WTC11 (cell line): ENCODE data around the gene KCND1. TPM values are rescaled to one million over a fixed set of nuclear protein-coding genes. Genes with fewer than 3 reads are reported as not detected.

ENCODE experiments used
- ATAC-seq: fragments of 200-7000 bp; cut with Tn5 transposase; 2 replicates; pipeline ENCODE4 v1.10.0; 2021; ENCODE audit warnings: mild to moderate bottlenecking, moderate library complexity
- Bru-seq: library from RNA; stranded (reverse); fragments of 400-500 nt; gene quantifications from one replicate; lab custom pipeline; 2021; lab: Mats Ljungman, UMichigan
- CTCF ChIA-PET: fragments of 300-600 bp; sonication (Branson Sonifier 250); formaldehyde crosslinking; loops from one replicate; lab custom pipeline; 2021; ENCODE audit warnings: antibody characterized with exemption; lab: Charles Lee
- POLR2A ChIA-PET: fragments of 350-600 bp; sonication (Branson Sonifier 250); formaldehyde crosslinking; loops from one replicate; lab custom pipeline; 2021; ENCODE audit warnings: antibody characterized with exemption; lab: Charles Lee
- DNase-seq: peaks from one replicate; pipeline ENCODE4 v3.0.0; 2021; ENCODE audit warnings: low spot score
- H3K27ac Mint-ChIP-seq: 2 replicates; pipeline ENCODE4 v1.8.0; 2021; ENCODE audit warnings: mixed read lengths
- H3K27me3 Mint-ChIP-seq: 2 replicates; pipeline ENCODE4 v1.8.0; 2021; ENCODE audit warnings: low read depth, mild to moderate bottlenecking, moderate library complexity, mixed read lengths
- H3K36me3 Mint-ChIP-seq: 2 replicates; pipeline ENCODE4 v1.8.0; 2021; ENCODE audit warnings: mixed read lengths
- H3K4me1 Mint-ChIP-seq: 2 replicates; pipeline ENCODE4 v1.8.0; 2022; ENCODE audit warnings: mixed read lengths
- H3K4me3 Mint-ChIP-seq: 2 replicates; pipeline ENCODE4 v1.8.0; 2021; ENCODE audit warnings: mild to moderate bottlenecking, moderate library complexity, mixed read lengths
- H3K9me3 Mint-ChIP-seq: 2 replicates; pipeline ENCODE4 v1.8.0; 2021; ENCODE audit warnings: mixed read lengths
- ATF1 ChIP-seq: sonication (generic); formaldehyde crosslinking; IDR thresholded peaks from 2 replicates; pipeline ENCODE4 v1.8.1; 2023; ENCODE audit warnings: mild to moderate bottlenecking, moderate library complexity, missing genetic modification reagents
- CBFB ChIP-seq: sonication (generic); formaldehyde crosslinking; IDR thresholded peaks from 2 replicates; pipeline ENCODE4 v1.8.1; 2022; ENCODE audit warnings: mild to moderate bottlenecking, low read depth, missing genetic modification reagents
- ELF4 ChIP-seq: sonication (generic); formaldehyde crosslinking; IDR thresholded peaks from 2 replicates; pipeline ENCODE4 v1.8.1; 2022; ENCODE audit warnings: low read depth, mild to moderate bottlenecking, moderate library complexity, missing genetic modification reagents
- EMX1 ChIP-seq: fragments of 250-450 bp; sonication (Bioruptor Pico); IDR thresholded peaks from 2 replicates; pipeline ENCODE4 v1.8.0; 2021; ENCODE audit warnings: mild to moderate bottlenecking
- FOXJ3 ChIP-seq: sonication (generic); formaldehyde crosslinking; IDR thresholded peaks from 2 replicates; pipeline ENCODE4 v1.9.0; 2021; ENCODE audit warnings: missing genetic modification reagents, mild to moderate bottlenecking, borderline replicate concordance
- GABPB1 ChIP-seq: sonication (generic); formaldehyde crosslinking; IDR thresholded peaks from 2 replicates; pipeline ENCODE4 v1.8.1; 2023; ENCODE audit warnings: mild to moderate bottlenecking, missing genetic modification reagents
- GTF2I ChIP-seq: fragments of 250-450 bp; sonication (Bioruptor Pico); conservative IDR thresholded peaks from 2 replicates; pipeline ENCODE4 v1.4.0; 2021; ENCODE audit warnings: mild to moderate bottlenecking
- JUN ChIP-seq: sonication (generic); formaldehyde crosslinking; IDR thresholded peaks from 2 replicates; pipeline ENCODE4 v1.8.0; 2023; ENCODE audit warnings: mild to moderate bottlenecking, missing genetic modification reagents
- MXD4 ChIP-seq: fragments of 250-450 bp; sonication (Bioruptor Pico); IDR thresholded peaks from 2 replicates; pipeline ENCODE4 v1.8.0; 2021; ENCODE audit warnings: mild to moderate bottlenecking, moderate library complexity, borderline replicate concordance
- NFATC4 ChIP-seq: fragments of 250-450 bp; sonication (Bioruptor Pico); IDR thresholded peaks from 2 replicates; pipeline ENCODE4 v1.9.0; 2021; ENCODE audit warnings: mild to moderate bottlenecking
- NR3C1 ChIP-seq: sonication (generic); formaldehyde crosslinking; conservative IDR thresholded peaks from 2 replicates; pipeline ENCODE4 v1.8.1; 2023; ENCODE audit warnings: low read depth, mild to moderate bottlenecking, missing genetic modification reagents
- OVOL2 ChIP-seq: fragments of 250-450 bp; sonication (Bioruptor Pico); IDR thresholded peaks from 2 replicates; pipeline ENCODE4 v1.9.0; 2021; ENCODE audit warnings: mild to moderate bottlenecking, borderline replicate concordance
- TEAD1 ChIP-seq: sonication (generic); formaldehyde crosslinking; IDR thresholded peaks from 2 replicates; pipeline ENCODE4 v1.8.0; 2022; ENCODE audit warnings: mild to moderate bottlenecking, missing genetic modification reagents
- ZNF671 ChIP-seq: fragments of 250-450 bp; sonication (Bioruptor Pico); IDR thresholded peaks from 2 replicates; pipeline ENCODE4 v1.8.0; 2021; ENCODE audit warnings: mild to moderate bottlenecking
- long read RNA-seq, 3 experiments: library from RNA in 1 of 3; library from capped mRNA in 1 of 3; library from polyadenylated mRNA in 1 of 3; unstranded in 2 of 3; stranded (forward) in 1 of 3; transcript quantifications; one replicate each; pipeline ENCODE4 v2.0.0, GENCODE V29; 2021
- total RNA-seq: library from RNA; stranded (reverse); gene quantifications from 3 replicates; pipeline ENCODE4 v1.2.3, GENCODE V29; 2021
- TF ChIP-seq, protein P1 (sequence below): fragments of 250-450 bp; sonication (Bioruptor Pico); IDR thresholded peaks from 2 replicates; pipeline ENCODE4 v1.9.0; 2021; ENCODE audit warnings: mild to moderate bottlenecking
- TF ChIP-seq, protein P2 (sequence below): fragments of 250-450 bp; sonication (Bioruptor Pico); IDR thresholded peaks from 2 replicates; pipeline ENCODE4 v1.9.0; 2021; ENCODE audit warnings: mild to moderate bottlenecking
- TF ChIP-seq, protein P3 (sequence below): fragments of 250-450 bp; sonication (Bioruptor Pico); conservative IDR thresholded peaks from 2 replicates; pipeline ENCODE4 v1.9.0; 2021; ENCODE audit warnings: mild to moderate bottlenecking
- TF ChIP-seq, protein P4 (sequence below): sonication (generic); formaldehyde crosslinking; IDR thresholded peaks from 2 replicates; pipeline ENCODE4 v1.8.1; 2022; ENCODE audit warnings: missing genetic modification reagents, borderline replicate concordance

KCND1 gene
- total RNA-seq (4.9 to 5.4 TPM (median 5.2 TPM) in 3 replicates), Bru-seq, nascent RNA (percentile 36 among the genes with signal in this experiment)
- long read RNA-seq, experiment 1, full-length matches to known transcripts = 18 of 29 reads
- long read RNA-seq, experiment 1, partial matches to known transcripts = 2 of 29 reads
- long read RNA-seq, experiment 1, other reads (novel, unspliced or antisense) = 9 of 29 reads
- long read RNA-seq, experiment 2, full-length matches to known transcripts = 4 of 7 reads
- long read RNA-seq, experiment 2, partial matches to known transcripts = 0 of 7 reads
- long read RNA-seq, experiment 2, other reads (novel, unspliced or antisense) = 3 of 7 reads
- long read RNA-seq, experiment 3 = 0 reads

DNA sequence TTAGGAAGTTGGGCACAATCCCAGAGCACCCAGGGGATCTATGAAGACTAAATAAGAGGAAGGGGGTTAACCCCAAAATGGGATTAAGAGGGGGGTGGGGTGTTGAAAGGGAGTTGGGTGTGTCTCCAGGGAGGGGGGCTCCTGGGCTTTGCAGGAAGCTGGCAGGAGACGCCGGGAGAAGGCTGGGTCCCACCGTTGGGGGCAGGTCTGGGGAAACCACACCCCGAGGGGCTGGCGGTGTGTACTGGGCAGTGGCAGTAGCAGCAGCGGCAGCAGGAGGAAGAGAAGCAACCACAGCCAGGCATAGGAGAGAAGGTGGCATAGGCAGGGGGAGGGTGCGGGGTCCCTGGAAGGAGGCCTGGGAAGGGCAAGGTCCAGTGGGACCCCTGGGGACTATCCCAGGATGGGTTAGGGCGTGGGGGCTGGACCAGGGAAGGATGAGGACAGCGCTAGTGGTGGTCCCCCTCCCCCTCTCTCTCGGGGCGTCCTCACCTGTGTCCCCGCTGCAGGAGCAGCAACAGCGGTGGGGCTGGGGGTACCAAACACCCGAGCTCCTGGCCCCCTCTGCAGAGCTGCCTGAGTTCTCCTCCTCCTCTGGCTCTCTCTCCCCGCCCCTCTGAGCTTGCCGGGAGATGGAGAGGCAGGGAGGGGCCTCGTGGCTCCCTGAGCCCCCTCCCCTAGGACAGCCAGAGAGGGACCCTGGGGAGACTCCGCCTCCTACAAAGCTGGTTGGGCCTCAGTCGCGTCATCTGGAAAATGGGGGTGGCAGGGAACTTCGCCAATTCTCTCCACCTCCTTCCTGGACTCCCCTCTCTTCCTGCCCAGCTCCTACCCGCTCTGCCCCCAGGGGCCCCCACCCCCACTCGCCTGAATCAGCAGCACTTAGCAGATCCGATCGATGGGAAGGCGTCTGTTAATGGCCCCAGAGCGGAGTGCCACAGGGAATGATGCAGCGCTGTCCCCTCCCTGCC lies at the start of gene KCND1:
Gene KCND1, minus strand, starts transcription at position 596 of the 971 bp plus-strand sequence. CDS start 1,573 bp downstream, outside the sequence.
- no peaks in the 10 kb centered on the region for H3K9me3 Mint-ChIP-seq
- ATAC-seq (peak; percentile 84), DNase-seq (peak; percentile 39)
- H3K4me1 Mint-ChIP-seq = 0 out of 2 replicates have a peak, but pooled peaks cover 4% of the 10 kb centered on the region
- H3K36me3 Mint-ChIP-seq = peaks cover 13% of the 10 kb centered on the region
- H3K27ac Mint-ChIP-seq = peak within 1 kb of the TSS; percentile 45; the same call in 1 of the 2 replicates
- CTCF ChIA-PET = interaction anchor here (0.5 to 2.4 kb wide), 20 partner anchors 10 to 438 kb away, joined by 3 to 17 read pairs (median 4); partner anchors contain the start of genes GRIPAP1, HDAC6, OTUD5 and PQBP1
- peak within 1 kb of the TSS; percentile 78 for H3K4me3 Mint-ChIP-seq
- TF ChIP-seq GTF2I (CRISPR knock-in tag) (peak; percentile 79), MXD4 (CRISPR knock-in tag) (no peak), NFATC4 (CRISPR knock-in tag) (0 out of 2 replicates have a peak, but pooled peaks have one; percentile 13), TEAD1 (CRISPR knock-in tag) (no peak), GABPB1 (CRISPR knock-in tag) (no peak), JUN (CRISPR knock-in tag) (no peak), EMX1 (CRISPR knock-in tag) (0 out of 2 replicates have a peak, but pooled peaks have one; percentile 26), CBFB (CRISPR knock-in tag) (no peak), FOXJ3 (CRISPR knock-in tag) (no peak), NR3C1 (CRISPR knock-in tag) (no peak), ELF4 (CRISPR knock-in tag) (no peak), OVOL2 (CRISPR knock-in tag) (no peak), ATF1 (CRISPR knock-in tag) (no peak), ZNF671 (no peak)
- TF ChIP-seq, protein P1, sequence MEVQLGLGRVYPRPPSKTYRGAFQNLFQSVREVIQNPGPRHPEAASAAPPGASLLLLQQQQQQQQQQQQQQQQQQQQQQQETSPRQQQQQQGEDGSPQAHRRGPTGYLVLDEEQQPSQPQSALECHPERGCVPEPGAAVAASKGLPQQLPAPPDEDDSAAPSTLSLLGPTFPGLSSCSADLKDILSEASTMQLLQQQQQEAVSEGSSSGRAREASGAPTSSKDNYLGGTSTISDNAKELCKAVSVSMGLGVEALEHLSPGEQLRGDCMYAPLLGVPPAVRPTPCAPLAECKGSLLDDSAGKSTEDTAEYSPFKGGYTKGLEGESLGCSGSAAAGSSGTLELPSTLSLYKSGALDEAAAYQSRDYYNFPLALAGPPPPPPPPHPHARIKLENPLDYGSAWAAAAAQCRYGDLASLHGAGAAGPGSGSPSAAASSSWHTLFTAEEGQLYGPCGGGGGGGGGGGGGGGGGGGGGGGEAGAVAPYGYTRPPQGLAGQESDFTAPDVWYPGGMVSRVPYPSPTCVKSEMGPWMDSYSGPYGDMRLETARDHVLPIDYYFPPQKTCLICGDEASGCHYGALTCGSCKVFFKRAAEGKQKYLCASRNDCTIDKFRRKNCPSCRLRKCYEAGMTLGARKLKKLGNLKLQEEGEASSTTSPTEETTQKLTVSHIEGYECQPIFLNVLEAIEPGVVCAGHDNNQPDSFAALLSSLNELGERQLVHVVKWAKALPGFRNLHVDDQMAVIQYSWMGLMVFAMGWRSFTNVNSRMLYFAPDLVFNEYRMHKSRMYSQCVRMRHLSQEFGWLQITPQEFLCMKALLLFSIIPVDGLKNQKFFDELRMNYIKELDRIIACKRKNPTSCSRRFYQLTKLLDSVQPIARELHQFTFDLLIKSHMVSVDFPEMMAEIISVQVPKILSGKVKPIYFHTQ = no peak
- TF ChIP-seq, protein P2, sequence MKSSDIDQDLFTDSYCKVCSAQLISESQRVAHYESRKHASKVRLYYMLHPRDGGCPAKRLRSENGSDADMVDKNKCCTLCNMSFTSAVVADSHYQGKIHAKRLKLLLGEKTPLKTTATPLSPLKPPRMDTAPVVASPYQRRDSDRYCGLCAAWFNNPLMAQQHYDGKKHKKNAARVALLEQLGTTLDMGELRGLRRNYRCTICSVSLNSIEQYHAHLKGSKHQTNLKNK = no peak
- TF ChIP-seq, protein P3, sequence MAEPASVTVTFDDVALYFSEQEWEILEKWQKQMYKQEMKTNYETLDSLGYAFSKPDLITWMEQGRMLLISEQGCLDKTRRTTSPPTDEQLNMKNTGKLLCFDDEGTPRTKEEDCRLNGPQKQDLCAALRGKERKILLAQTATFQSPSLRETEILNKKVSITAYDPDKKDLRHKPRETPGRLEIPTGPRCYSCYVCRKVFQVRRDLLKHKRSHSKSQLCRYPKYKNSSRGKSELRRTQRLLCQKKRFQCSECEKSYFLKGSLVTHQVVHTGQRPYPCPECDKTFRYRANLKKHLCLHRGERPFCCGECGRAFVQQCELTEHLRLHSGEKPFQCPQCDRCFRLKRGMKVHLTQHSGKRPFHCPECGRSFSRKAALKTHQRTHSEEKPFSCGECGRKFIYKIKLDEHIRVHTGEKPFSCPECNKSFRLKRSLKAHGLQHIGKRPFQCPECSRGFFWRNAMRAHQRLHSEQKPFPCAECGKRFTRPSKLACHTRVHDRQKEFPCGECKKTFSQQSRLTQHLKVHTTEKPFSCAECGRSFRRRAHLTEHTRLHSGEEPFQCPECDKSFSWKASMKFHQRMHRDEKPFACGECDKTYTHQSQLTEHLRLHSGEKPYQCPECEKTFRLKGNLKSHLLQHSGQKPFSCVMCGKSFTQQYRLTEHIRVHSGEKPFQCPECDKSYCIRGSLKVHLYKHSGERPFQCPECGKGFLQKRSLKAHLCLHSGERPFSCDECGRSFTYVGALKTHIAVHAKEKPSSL (CRISPR knock-in tag) = no peak
- TF ChIP-seq, protein P4, sequence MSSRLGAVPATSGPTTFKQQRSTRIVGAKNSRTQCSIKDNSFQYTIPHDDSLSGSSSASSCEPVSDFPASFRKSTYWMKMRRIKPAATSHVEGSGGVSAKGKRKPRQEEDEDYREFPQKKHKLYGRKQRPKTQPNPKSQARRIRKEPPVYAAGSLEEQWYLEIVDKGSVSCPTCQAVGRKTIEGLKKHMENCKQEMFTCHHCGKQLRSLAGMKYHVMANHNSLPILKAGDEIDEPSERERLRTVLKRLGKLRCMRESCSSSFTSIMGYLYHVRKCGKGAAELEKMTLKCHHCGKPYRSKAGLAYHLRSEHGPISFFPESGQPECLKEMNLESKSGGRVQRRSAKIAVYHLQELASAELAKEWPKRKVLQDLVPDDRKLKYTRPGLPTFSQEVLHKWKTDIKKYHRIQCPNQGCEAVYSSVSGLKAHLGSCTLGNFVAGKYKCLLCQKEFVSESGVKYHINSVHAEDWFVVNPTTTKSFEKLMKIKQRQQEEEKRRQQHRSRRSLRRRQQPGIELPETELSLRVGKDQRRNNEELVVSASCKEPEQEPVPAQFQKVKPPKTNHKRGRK (CRISPR knock-in tag) = no peak
- H3K27me3 Mint-ChIP-seq = no peaks in the 10 kb centered on the region
- POLR2A ChIA-PET = interaction anchor here (0.6 to 1.7 kb wide), 6 partner anchors 9 to 74 kb away, joined by 3 to 9 read pairs (median 4); partner anchors contain the start of genes GRIPAP1, OTUD5, PQBP1 and TIMM17B
